ENCODE data around the gene C19orf47. TPM values are rescaled to one million over a fixed set of nuclear protein-coding genes. Genes with fewer than 3 reads are reported as not detected.
"Not testable (repeated sequence)": the region's sequence is repeated elsewhere in the genome, so short reads cannot be mapped to it uniquely, and the experiment has no call there.

Gene C19orf47
- total RNA-seq, 1 experiment from 2014 or later, result 11.7 TPM

- Histone ChIP-seq H3K79me2 (ENCODE audit: low read length) (peaks cover 24% of the 10 kb centered on the region), H2AFZ (ENCODE audit: low read length) (no peak overlapping the region), H3K4me3 (ENCODE audit: low read length) (no peak overlapping the region), H3K4me2 (ENCODE audit: low read depth, low read length, poor library complexity, severe bottlenecking) (no peak overlapping the region), H3K9me2 (replicated peaks; ENCODE audit: insufficient read depth, low read length) (no peaks in the 10 kb centered on the region), H3K9me3 (ENCODE audit: low read length) (no peaks in the 10 kb centered on the region), H3K27ac (ENCODE audit: low read length) (no peak overlapping the region), H3K9ac (ENCODE audit: low read length) (no peak overlapping the region), H3K27me3 (ENCODE audit: low read length) (no peaks in the 10 kb centered on the region), H4K20me1 (ENCODE audit: insufficient read depth, low read depth, low read length) (no peaks in the 10 kb centered on the region), H3K4me1 (ENCODE audit: low read length) (no peaks in the 10 kb centered on the region), H3K36me3 (ENCODE audit: insufficient read depth, low read length) (peaks cover 8% of the 10 kb centered on the region; the same call in 1 of the 2 replicates)
- DNase-seq, result no peak
Measured at GRCh38 chr19:40335855-40336600, 12.2 kb downstream of the C19orf47 start.

- no peak overlapping the region for H2AFZ ChIP-seq (ENCODE audit: low read length)
- H3K27ac ChIP-seq (ENCODE audit: low read length), result no peak overlapping the region
- no peaks in the 10 kb centered on the region for H3K9me3 ChIP-seq (ENCODE audit: low read length)
- H3K79me2 ChIP-seq (ENCODE audit: low read length), result peaks cover 21% of the 10 kb centered on the region
- no peak overlapping the region for H3K9ac ChIP-seq (ENCODE audit: low read length)
- H3K9me2 ChIP-seq (replicated peaks; ENCODE audit: insufficient read depth, low read length), result no peaks in the 10 kb centered on the region
- no peaks in the 10 kb centered on the region for H4K20me1 ChIP-seq (ENCODE audit: insufficient read depth, low read depth, low read length)
- no peaks in the 10 kb centered on the region for H3K27me3 ChIP-seq (ENCODE audit: low read length)
- H3K4me1 ChIP-seq (ENCODE audit: low read length), result no peaks in the 10 kb centered on the region
- peaks cover 8% of the 10 kb centered on the region; the same call in 1 of the 2 replicates for H3K36me3 ChIP-seq (ENCODE audit: insufficient read depth, low read length)
- DNase-seq, result no peak
- H3K4me2 ChIP-seq (ENCODE audit: low read depth, low read length, poor library complexity, severe bottlenecking), result no peak overlapping the region
- H3K4me3 ChIP-seq (ENCODE audit: low read length), result no peak overlapping the region
Measured at GRCh38 chr19:40335101-40335500, 13.1 kb downstream of the C19orf47 start.

- H3K4me1 ChIP-seq (ENCODE audit: low read length); H3K27me3 ChIP-seq (ENCODE audit: low read length); H4K20me1 ChIP-seq (ENCODE audit: insufficient read depth, low read depth, low read length); DNase-seq; H3K27ac ChIP-seq (ENCODE audit: low read length); H3K9ac ChIP-seq (ENCODE audit: low read length); H3K4me3 ChIP-seq (ENCODE audit: low read length); H2AFZ ChIP-seq (ENCODE audit: low read length); H3K36me3 ChIP-seq (ENCODE audit: insufficient read depth, low read length); H3K9me2 ChIP-seq (replicated peaks; ENCODE audit: insufficient read depth, low read length); H3K4me2 ChIP-seq (ENCODE audit: low read depth, low read length, poor library complexity, severe bottlenecking); H3K9me3 ChIP-seq (ENCODE audit: low read length): not testable (repeated sequence)
- peaks cover 10% of the 10 kb centered on the region for H3K79me2 ChIP-seq (ENCODE audit: low read length)
Measured at GRCh38 chr19:40333083-40333482, 15.1 kb downstream of the C19orf47 start.

- Histone ChIP-seq H3K27ac (ENCODE audit: low read length) (no peak overlapping the region), H3K4me2 (ENCODE audit: low read depth, low read length, poor library complexity, severe bottlenecking) (no peak overlapping the region), H3K9me2 (replicated peaks; ENCODE audit: insufficient read depth, low read length) (no peaks in the 10 kb centered on the region), H3K9ac (ENCODE audit: low read length) (no peak overlapping the region), H3K27me3 (ENCODE audit: low read length) (no peaks in the 10 kb centered on the region), H3K36me3 (ENCODE audit: insufficient read depth, low read length) (peaks cover 4% of the 10 kb centered on the region; the same call in 1 of the 2 replicates), H3K4me3 (ENCODE audit: low read length) (no peak overlapping the region), H3K79me2 (ENCODE audit: low read length) (peaks cover 7% of the 10 kb centered on the region), H4K20me1 (ENCODE audit: insufficient read depth, low read depth, low read length) (no peaks in the 10 kb centered on the region), H3K9me3 (ENCODE audit: low read length) (no peaks in the 10 kb centered on the region), H2AFZ (ENCODE audit: low read length) (no peak overlapping the region), H3K4me1 (ENCODE audit: low read length) (no peaks in the 10 kb centered on the region)
- DNase-seq, result no peak
Measured at GRCh38 chr19:40332669-40333068, 15.5 kb downstream of the C19orf47 start.

- no peaks in the 10 kb centered on the region for H4K20me1 ChIP-seq (ENCODE audit: insufficient read depth, low read depth, low read length)
- no peak overlapping the region for H2AFZ ChIP-seq (ENCODE audit: low read length)
- no peaks in the 10 kb centered on the region for H3K4me1 ChIP-seq (ENCODE audit: low read length)
- H3K4me3 ChIP-seq (ENCODE audit: low read length), result no peak overlapping the region
- no peaks in the 10 kb centered on the region for H3K9me2 ChIP-seq (replicated peaks; ENCODE audit: insufficient read depth, low read length)
- H3K4me2 ChIP-seq (ENCODE audit: low read depth, low read length, poor library complexity, severe bottlenecking), result no peak overlapping the region
- H3K27ac ChIP-seq (ENCODE audit: low read length), result no peak overlapping the region
- H3K27me3 ChIP-seq (ENCODE audit: low read length), result no peaks in the 10 kb centered on the region
- no peaks in the 10 kb centered on the region for H3K9me3 ChIP-seq (ENCODE audit: low read length)
- H3K9ac ChIP-seq (ENCODE audit: low read length), result no peak overlapping the region
- no peak for DNase-seq
- peaks cover 4% of the 10 kb centered on the region; the same call in 1 of the 2 replicates for H3K36me3 ChIP-seq (ENCODE audit: insufficient read depth, low read length)
- H3K79me2 ChIP-seq (ENCODE audit: low read length), result no peaks in the 10 kb centered on the region
Measured at GRCh38 chr19:40331052-40331451, 17.1 kb downstream of the C19orf47 start.

GRCh38 chr19:40326201-40326600 lies 22.0 kb downstream of the C19orf47 start:
- H3K4me1 ChIP-seq (ENCODE audit: low read length), result no peaks in the 10 kb centered on the region
- peaks cover 2% of the 10 kb centered on the region; the same call in 1 of the 2 replicates for H3K36me3 ChIP-seq (ENCODE audit: insufficient read depth, low read length)
- H3K4me3 ChIP-seq (ENCODE audit: low read length), result no peak overlapping the region
- H3K27me3 ChIP-seq (ENCODE audit: low read length), result no peaks in the 10 kb centered on the region
- no peak overlapping the region for H2AFZ ChIP-seq (ENCODE audit: low read length)
- H3K9ac ChIP-seq (ENCODE audit: low read length), result no peak overlapping the region
- H4K20me1 ChIP-seq (ENCODE audit: insufficient read depth, low read depth, low read length), result no peaks in the 10 kb centered on the region
- H3K4me2 ChIP-seq (ENCODE audit: low read depth, low read length, poor library complexity, severe bottlenecking), result no peak overlapping the region
- DNase-seq, result no peak
- H3K79me2 ChIP-seq (ENCODE audit: low read length), result no peaks in the 10 kb centered on the region
- no peaks in the 10 kb centered on the region for H3K9me3 ChIP-seq (ENCODE audit: low read length)
- no peaks in the 10 kb centered on the region for H3K9me2 ChIP-seq (replicated peaks; ENCODE audit: insufficient read depth, low read length)
- H3K27ac ChIP-seq (ENCODE audit: low read length), result no peak overlapping the region

- Histone ChIP-seq H3K9ac (ENCODE audit: low read length) (no peak overlapping the region), H3K9me2 (replicated peaks; ENCODE audit: insufficient read depth, low read length) (no peaks in the 10 kb centered on the region), H3K27me3 (ENCODE audit: low read length) (no peaks in the 10 kb centered on the region), H3K27ac (ENCODE audit: low read length) (no peak overlapping the region), H3K4me1 (ENCODE audit: low read length) (no peaks in the 10 kb centered on the region), H3K79me2 (ENCODE audit: low read length) (no peaks in the 10 kb centered on the region), H3K4me3 (ENCODE audit: low read length) (no peak overlapping the region), H3K4me2 (ENCODE audit: low read depth, low read length, poor library complexity, severe bottlenecking) (no peak overlapping the region), H2AFZ (ENCODE audit: low read length) (no peak overlapping the region), H3K9me3 (ENCODE audit: low read length) (no peaks in the 10 kb centered on the region), H4K20me1 (ENCODE audit: insufficient read depth, low read depth, low read length) (no peaks in the 10 kb centered on the region), H3K36me3 (ENCODE audit: insufficient read depth, low read length) (peaks cover 2% of the 10 kb centered on the region; the same call in 1 of the 2 replicates)
- no peak for DNase-seq
Measured at GRCh38 chr19:40323705-40324104, 24.5 kb downstream of the C19orf47 start.

GRCh38 chr19:40322951-40323615 lies 25.1 kb downstream of the C19orf47 start:
- peaks cover 2% of the 10 kb centered on the region; the same call in 1 of the 2 replicates for H3K36me3 ChIP-seq (ENCODE audit: insufficient read depth, low read length)

More at GRCh38 chr19:40322951-40323615, 25.1 kb downstream of the C19orf47 start:
- Histone ChIP-seq H2AFZ (ENCODE audit: low read length) (no peak overlapping the region), H3K27ac (ENCODE audit: low read length) (no peak overlapping the region), H3K9me2 (replicated peaks; ENCODE audit: insufficient read depth, low read length) (no peaks in the 10 kb centered on the region), H4K20me1 (ENCODE audit: insufficient read depth, low read depth, low read length) (no peaks in the 10 kb centered on the region), H3K4me3 (ENCODE audit: low read length) (no peak overlapping the region), H3K27me3 (ENCODE audit: low read length) (no peaks in the 10 kb centered on the region), H3K4me1 (ENCODE audit: low read length) (no peaks in the 10 kb centered on the region), H3K79me2 (ENCODE audit: low read length) (no peaks in the 10 kb centered on the region), H3K4me2 (ENCODE audit: low read depth, low read length, poor library complexity, severe bottlenecking) (no peak overlapping the region), H3K9me3 (ENCODE audit: low read length) (no peaks in the 10 kb centered on the region), H3K9ac (ENCODE audit: low read length) (no peak overlapping the region)
- no peak for DNase-seq
